Right lobe of liver (tissue), 4 donors: ENCODE results near the gene B4GALNT1.

Source experiments
- POLR2A ChIP-seq: fragments of 450-650 bp; IDR thresholded peaks from one replicate; pipeline ENCODE4 v1.6.1; 2017; ENCODE audit warnings: antibody characterized with exemption, mild to moderate bottlenecking
- TF ChIP-seq, protein P1 (sequence below), 4 donors: fragments of 200-600 bp in 3 of 4; fragments of 450-650 bp in 1 of 4; IDR thresholded peaks; one replicate each; pipeline versions ENCODE4 v1.5.1 to v1.8.0; 2016 to 2022; ENCODE audit warnings: antibody characterized with exemption in 4 of 4, mild to moderate bottlenecking in 2 of 4
- donor health status: DM: no; HTN: no; CAD: no.
- donor health status: DM: no; HTN: no; CAD: no.
- donor health status: DM: no; HTN: yes; CAD: no.

DNA sequence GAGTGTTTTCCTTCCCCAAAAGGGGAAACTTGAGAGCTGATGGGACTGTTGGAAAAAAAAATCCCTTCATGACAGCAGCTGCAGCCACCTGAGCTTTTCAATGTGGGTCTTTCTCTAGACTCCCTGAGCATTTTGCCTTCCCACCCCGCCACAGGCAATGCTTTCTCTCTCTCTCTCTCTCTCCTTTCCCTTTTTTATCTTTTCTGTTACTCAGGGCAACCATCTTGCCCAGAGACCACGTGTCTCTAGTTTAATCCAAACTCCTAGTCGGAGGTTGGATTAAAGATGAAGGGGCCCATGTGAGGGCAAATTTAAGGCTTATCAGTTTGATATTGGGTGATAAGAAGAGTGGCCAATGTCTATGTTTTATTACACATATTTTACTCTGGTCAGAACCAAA is 25.9 kb upstream of the B4GALNT1 start:
- TF ChIP-seq, protein P1, sequence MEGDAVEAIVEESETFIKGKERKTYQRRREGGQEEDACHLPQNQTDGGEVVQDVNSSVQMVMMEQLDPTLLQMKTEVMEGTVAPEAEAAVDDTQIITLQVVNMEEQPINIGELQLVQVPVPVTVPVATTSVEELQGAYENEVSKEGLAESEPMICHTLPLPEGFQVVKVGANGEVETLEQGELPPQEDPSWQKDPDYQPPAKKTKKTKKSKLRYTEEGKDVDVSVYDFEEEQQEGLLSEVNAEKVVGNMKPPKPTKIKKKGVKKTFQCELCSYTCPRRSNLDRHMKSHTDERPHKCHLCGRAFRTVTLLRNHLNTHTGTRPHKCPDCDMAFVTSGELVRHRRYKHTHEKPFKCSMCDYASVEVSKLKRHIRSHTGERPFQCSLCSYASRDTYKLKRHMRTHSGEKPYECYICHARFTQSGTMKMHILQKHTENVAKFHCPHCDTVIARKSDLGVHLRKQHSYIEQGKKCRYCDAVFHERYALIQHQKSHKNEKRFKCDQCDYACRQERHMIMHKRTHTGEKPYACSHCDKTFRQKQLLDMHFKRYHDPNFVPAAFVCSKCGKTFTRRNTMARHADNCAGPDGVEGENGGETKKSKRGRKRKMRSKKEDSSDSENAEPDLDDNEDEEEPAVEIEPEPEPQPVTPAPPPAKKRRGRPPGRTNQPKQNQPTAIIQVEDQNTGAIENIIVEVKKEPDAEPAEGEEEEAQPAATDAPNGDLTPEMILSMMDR (IDR thresholded peaks at IDR 0.05), result no peak
- TF ChIP-seq POLR2A, result no peak
